ENCODE results near the gene AGBL5.

The AGBL5 gene

GRCh38 chr2:27038631-27039339 is 12.7 kb upstream of the AGBL5 start:
- Histone ChIP-seq H3K36me3 (ENCODE audit: control insufficient read depth in 1 of 2, insufficient read depth in 2 of 2, low read length in 2 of 2) (peaks cover 66 to 77% of the 10 kb centered on the region in 2 donors), H3K9ac (ENCODE audit: low read depth in 1 of 2, low read length in 2 of 2) (no peak overlapping the region), H3K27me3 (ENCODE audit: control insufficient read depth in 1 of 2, insufficient read depth in 2 of 2, low read length in 2 of 2) (no peaks in the 10 kb centered on the region), H3K27ac (ENCODE audit: low read depth, low read length) (no peak overlapping the region), H3K9me3 (ENCODE audit: control insufficient read depth in 1 of 2, low read length in 2 of 2) (no peaks in the 10 kb centered on the region), H3K4me3 (ENCODE audit: low read depth in 1 of 2, low read length in 2 of 2) (no peak overlapping the region), H3K4me1 (ENCODE audit: control insufficient read depth in 1 of 2, insufficient read depth in 2 of 2, low read length in 2 of 2) (peaks cover 22 to 26% of the 10 kb centered on the region in 2 donors)

GRCh38 chr2:27039426-27039825 is 12.0 kb upstream of the AGBL5 start:
- Histone ChIP-seq H3K9me3 (ENCODE audit: control insufficient read depth in 1 of 2, low read length in 2 of 2) (no peaks in the 10 kb centered on the region), H3K27ac (ENCODE audit: low read depth, low read length) (no peak overlapping the region), H3K27me3 (ENCODE audit: control insufficient read depth in 1 of 2, insufficient read depth in 2 of 2, low read length in 2 of 2) (no peaks in the 10 kb centered on the region), H3K36me3 (ENCODE audit: control insufficient read depth in 1 of 2, insufficient read depth in 2 of 2, low read length in 2 of 2) (peaks cover 66 to 77% of the 10 kb centered on the region in 2 donors), H3K4me3 (ENCODE audit: low read depth in 1 of 2, low read length in 2 of 2) (no peak overlapping the region), H3K4me1 (ENCODE audit: control insufficient read depth in 1 of 2, insufficient read depth in 2 of 2, low read length in 2 of 2) (peaks cover 16 to 19% of the 10 kb centered on the region in 2 donors), H3K9ac (ENCODE audit: low read depth in 1 of 2, low read length in 2 of 2) (no peak overlapping the region)

DNA sequence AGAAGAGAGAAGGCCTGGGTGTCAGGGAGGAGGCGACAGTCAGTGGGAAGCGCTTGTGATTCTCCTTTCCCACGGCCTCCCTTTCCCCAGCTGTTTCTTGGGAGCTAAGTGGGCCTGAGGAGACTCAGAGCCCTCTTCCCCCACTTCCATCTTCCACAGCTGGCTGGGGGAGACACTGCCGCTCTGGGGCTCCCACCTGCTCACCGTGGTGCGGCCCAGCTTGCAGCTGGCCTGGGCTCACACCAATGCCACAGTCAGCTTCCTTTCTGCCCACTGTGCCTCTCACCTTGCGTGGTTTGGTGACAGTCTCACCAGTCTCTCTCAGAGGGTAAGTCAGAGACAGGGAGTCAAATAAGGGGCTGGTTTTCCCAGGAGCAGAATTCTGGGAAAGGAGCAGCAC is 11.6 kb upstream of the AGBL5 start:
- H3K9ac ChIP-seq (ENCODE audit: low read depth in 1 of 2, low read length in 2 of 2), result no peak overlapping the region
- H3K36me3 ChIP-seq (ENCODE audit: control insufficient read depth in 1 of 2, insufficient read depth in 2 of 2, low read length in 2 of 2), result peaks cover 66 to 75% of the 10 kb centered on the region in 2 donors
- no peaks in the 10 kb centered on the region for H3K9me3 ChIP-seq (ENCODE audit: control insufficient read depth in 1 of 2, low read length in 2 of 2)
- peaks cover 12 to 15% of the 10 kb centered on the region in 2 donors for H3K4me1 ChIP-seq (ENCODE audit: control insufficient read depth in 1 of 2, insufficient read depth in 2 of 2, low read length in 2 of 2)
- no peak overlapping the region for H3K4me3 ChIP-seq (ENCODE audit: low read depth in 1 of 2, low read length in 2 of 2)
- H3K27me3 ChIP-seq (ENCODE audit: control insufficient read depth in 1 of 2, insufficient read depth in 2 of 2, low read length in 2 of 2), result no peaks in the 10 kb centered on the region
- no peak overlapping the region for H3K27ac ChIP-seq (ENCODE audit: low read depth, low read length)

DNA sequence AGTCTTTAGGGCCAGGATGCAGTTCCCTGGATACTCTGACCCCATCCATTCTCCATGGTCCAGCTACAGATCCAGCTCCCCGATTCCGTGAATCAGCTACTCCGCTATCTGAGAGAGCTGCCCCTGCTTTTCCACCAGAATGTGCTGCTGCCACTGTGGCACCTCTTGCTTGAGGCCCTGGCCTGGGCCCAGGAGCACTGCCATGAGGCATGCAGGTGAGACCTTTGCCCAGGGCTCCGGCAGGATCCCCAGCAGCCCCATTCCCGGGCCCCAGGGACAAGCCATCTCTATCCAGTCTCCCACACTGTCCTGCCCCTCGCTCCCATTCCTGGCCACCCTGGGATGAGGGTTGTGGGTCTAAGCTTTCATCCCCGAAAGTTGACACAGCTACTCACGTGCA is 11.2 kb upstream of the AGBL5 start:
- Histone ChIP-seq H3K4me3 (ENCODE audit: low read depth in 1 of 2, low read length in 2 of 2) (no peak overlapping the region), H3K36me3 (ENCODE audit: control insufficient read depth in 1 of 2, insufficient read depth in 2 of 2, low read length in 2 of 2) (peaks cover 63 to 70% of the 10 kb centered on the region in 2 donors), H3K9ac (ENCODE audit: low read depth in 1 of 2, low read length in 2 of 2) (no peak overlapping the region), H3K4me1 (ENCODE audit: control insufficient read depth in 1 of 2, insufficient read depth in 2 of 2, low read length in 2 of 2) (peaks cover 8 to 11% of the 10 kb centered on the region in 2 donors), H3K27me3 (ENCODE audit: control insufficient read depth in 1 of 2, insufficient read depth in 2 of 2, low read length in 2 of 2) (no peaks in the 10 kb centered on the region), H3K9me3 (ENCODE audit: control insufficient read depth in 1 of 2, low read length in 2 of 2) (no peaks in the 10 kb centered on the region), H3K27ac (ENCODE audit: low read depth, low read length) (no peak overlapping the region)

- Histone ChIP-seq H3K27ac (ENCODE audit: low read depth, low read length) (no peak overlapping the region), H3K27me3 (ENCODE audit: control insufficient read depth in 1 of 2, insufficient read depth in 2 of 2, low read length in 2 of 2) (no peaks in the 10 kb centered on the region), H3K9me3 (ENCODE audit: control insufficient read depth in 1 of 2, low read length in 2 of 2) (no peaks in the 10 kb centered on the region), H3K9ac (ENCODE audit: low read depth in 1 of 2, low read length in 2 of 2) (no peak overlapping the region), H3K4me1 (ENCODE audit: control insufficient read depth in 1 of 2, insufficient read depth in 2 of 2, low read length in 2 of 2) (peaks cover 7 to 10% of the 10 kb centered on the region in 2 donors), H3K4me3 (ENCODE audit: low read depth in 1 of 2, low read length in 2 of 2) (no peak overlapping the region), H3K36me3 (ENCODE audit: control insufficient read depth in 1 of 2, insufficient read depth in 2 of 2, low read length in 2 of 2) (peaks cover 48 to 56% of the 10 kb centered on the region in 2 donors)
Measured at GRCh38 chr2:27041752-27042151, 9.7 kb upstream of the AGBL5 start.

- Histone ChIP-seq H3K4me3 (ENCODE audit: low read depth in 1 of 2, low read length in 2 of 2) (no peak overlapping the region), H3K9ac (ENCODE audit: low read depth in 1 of 2, low read length in 2 of 2) (no peak overlapping the region), H3K4me1 (ENCODE audit: control insufficient read depth in 1 of 2, insufficient read depth in 2 of 2, low read length in 2 of 2) (peaks cover 7 to 10% of the 10 kb centered on the region in 2 donors), H3K27ac (ENCODE audit: low read depth, low read length) (no peak overlapping the region), H3K9me3 (ENCODE audit: control insufficient read depth in 1 of 2, low read length in 2 of 2) (no peaks in the 10 kb centered on the region), H3K36me3 (ENCODE audit: control insufficient read depth in 1 of 2, insufficient read depth in 2 of 2, low read length in 2 of 2) (peaks cover 44 to 51% of the 10 kb centered on the region in 2 donors), H3K27me3 (ENCODE audit: control insufficient read depth in 1 of 2, insufficient read depth in 2 of 2, low read length in 2 of 2) (no peaks in the 10 kb centered on the region)
Measured at GRCh38 chr2:27042159-27042661, 9.3 kb upstream of the AGBL5 start.

- Histone ChIP-seq H3K27me3 (ENCODE audit: control insufficient read depth in 1 of 2, insufficient read depth in 2 of 2, low read length in 2 of 2) (no peaks in the 10 kb centered on the region), H3K27ac (ENCODE audit: low read depth, low read length) (no peak overlapping the region), H3K4me3 (ENCODE audit: low read depth in 1 of 2, low read length in 2 of 2) (no peak overlapping the region), H3K4me1 (ENCODE audit: control insufficient read depth in 1 of 2, insufficient read depth in 2 of 2, low read length in 2 of 2) (peaks cover 7 to 10% of the 10 kb centered on the region in 2 donors), H3K36me3 (ENCODE audit: control insufficient read depth in 1 of 2, insufficient read depth in 2 of 2, low read length in 2 of 2) (peaks cover 35 to 42% of the 10 kb centered on the region in 2 donors), H3K9ac (ENCODE audit: low read depth in 1 of 2, low read length in 2 of 2) (no peak overlapping the region), H3K9me3 (ENCODE audit: control insufficient read depth in 1 of 2, low read length in 2 of 2) (no peaks in the 10 kb centered on the region)
Measured at GRCh38 chr2:27042985-27043634, 8.4 kb upstream of the AGBL5 start.

- Histone ChIP-seq H3K4me3 (ENCODE audit: low read depth in 1 of 2, low read length in 2 of 2) (peak overlapping the region; percentile 78 to 97), H3K27me3 (ENCODE audit: control insufficient read depth in 1 of 2, insufficient read depth in 2 of 2, low read length in 2 of 2) (no peaks in the 10 kb centered on the region), H3K27ac (ENCODE audit: low read depth, low read length) (peak overlapping the region; percentile 59), H3K9ac (ENCODE audit: low read depth in 1 of 2, low read length in 2 of 2) (peak overlapping the region; percentile 53 to 56), H3K9me3 (ENCODE audit: control insufficient read depth in 1 of 2, low read length in 2 of 2) (no peaks in the 10 kb centered on the region), H3K36me3 (ENCODE audit: control insufficient read depth in 1 of 2, insufficient read depth in 2 of 2, low read length in 2 of 2) (peaks cover 0 to 6% of the 10 kb centered on the region in 2 donors), H3K4me1 (ENCODE audit: control insufficient read depth in 1 of 2, insufficient read depth in 2 of 2, low read length in 2 of 2) (peaks cover 10 to 13% of the 10 kb centered on the region in 2 donors)
Measured at GRCh38 chr2:27049422-27050280, 1.8 kb upstream of the AGBL5 start.

- peaks cover under 1 to 14% of the 10 kb centered on the region in 2 donors for H3K36me3 ChIP-seq (ENCODE audit: control insufficient read depth in 1 of 2, insufficient read depth in 2 of 2, low read length in 2 of 2)
- H3K9me3 ChIP-seq (ENCODE audit: control insufficient read depth in 1 of 2, low read length in 2 of 2), result no peaks in the 10 kb centered on the region
- H3K27ac ChIP-seq (ENCODE audit: low read depth, low read length), result peak overlapping the region; percentile 80
- peaks cover 10 to 13% of the 10 kb centered on the region in 2 donors for H3K4me1 ChIP-seq (ENCODE audit: control insufficient read depth in 1 of 2, insufficient read depth in 2 of 2, low read length in 2 of 2)
- peak overlapping the region; percentile 53 to 56 for H3K9ac ChIP-seq (ENCODE audit: low read depth in 1 of 2, low read length in 2 of 2)
- H3K4me3 ChIP-seq (ENCODE audit: low read depth in 1 of 2, low read length in 2 of 2), result peak overlapping the region; percentile 78 to 97
- H3K27me3 ChIP-seq (ENCODE audit: control insufficient read depth in 1 of 2, insufficient read depth in 2 of 2, low read length in 2 of 2), result no peaks in the 10 kb centered on the region
Measured at GRCh38 chr2:27050281-27050995, 1.0 kb upstream of the AGBL5 start.
